ENCODE results near the gene TMC1. TPM values are rescaled to one million over a fixed set of nuclear protein-coding genes. Genes with fewer than 3 reads are reported as not detected.

The TMC1 gene
- total RNA-seq, 2 donors from 2014 or later = 0.09 TPM; not detected in 1

GRCh38 chr9:72812559-72813111 lies 291.2 kb downstream of the TMC1 start:
- Mint-ChIP-seq H3K27me3 (ENCODE audit: insufficient read depth) (no peaks in the 10 kb centered on the region), H3K4me1 (no peaks in the 10 kb centered on the region), H3K9me3 (no peaks in the 10 kb centered on the region), H3K4me3 (no peak overlapping the region), H3K36me3 (ENCODE audit: low read depth) (no peaks in the 10 kb centered on the region), H3K27ac (no peak overlapping the region)
- no peak overlapping the region for H3K4me3 ChIP-seq (ENCODE audit: low read length)
- H3K27ac ChIP-seq (ENCODE audit: low read depth, low read length) = no peak overlapping the region
- TF ChIP-seq CTCF (conservative IDR thresholded peaks at IDR 0.05) = no peak
- H3K4me1 ChIP-seq (ENCODE audit: control insufficient read depth, insufficient read depth, low read length) = no peaks in the 10 kb centered on the region
- no peaks in the 10 kb centered on the region for H3K27me3 ChIP-seq (ENCODE audit: control insufficient read depth, insufficient read depth, low read length, poor library complexity, severe bottlenecking)
- no peak for DNase-seq
- H3K9me3 ChIP-seq (ENCODE audit: control insufficient read depth, low read length) = no peaks in the 10 kb centered on the region
- H3K9ac ChIP-seq (ENCODE audit: extremely low read depth, low read length, poor library complexity, severe bottlenecking) = no peak overlapping the region
- H3K36me3 ChIP-seq (ENCODE audit: control insufficient read depth, insufficient read depth, low read length) = no peaks in the 10 kb centered on the region
- 76 to 90% methylated on average over 2 of the region's 2 CpGs for WGBS, 2 experiments (ENCODE audit: insufficient coverage in 1 of 2, insufficient read length in 1 of 2)

- H3K36me3 Mint-ChIP-seq (ENCODE audit: low read depth) = no peaks in the 10 kb centered on the region
- H3K27me3 Mint-ChIP-seq (ENCODE audit: insufficient read depth) = no peaks in the 10 kb centered on the region
- H3K27ac ChIP-seq (ENCODE audit: low read depth, low read length) = no peak overlapping the region
- H3K9me3 Mint-ChIP-seq = no peaks in the 10 kb centered on the region
- H3K9me3 ChIP-seq (ENCODE audit: control insufficient read depth, low read length) = no peaks in the 10 kb centered on the region
- H3K9ac ChIP-seq (ENCODE audit: extremely low read depth, low read length, poor library complexity, severe bottlenecking) = no peak overlapping the region
- no peaks in the 10 kb centered on the region for H3K4me1 Mint-ChIP-seq
- no peaks in the 10 kb centered on the region for H3K27me3 ChIP-seq (ENCODE audit: control insufficient read depth, insufficient read depth, low read length, poor library complexity, severe bottlenecking)
- no peak for TF ChIP-seq CTCF (conservative IDR thresholded peaks at IDR 0.05)
- H3K36me3 ChIP-seq (ENCODE audit: control insufficient read depth, insufficient read depth, low read length) = no peaks in the 10 kb centered on the region
- H3K27ac Mint-ChIP-seq = no peak overlapping the region
- H3K4me3 Mint-ChIP-seq = no peak overlapping the region
- no peak for DNase-seq
- H3K4me1 ChIP-seq (ENCODE audit: control insufficient read depth, insufficient read depth, low read length) = no peaks in the 10 kb centered on the region
- H3K4me3 ChIP-seq (ENCODE audit: low read length) = no peak overlapping the region
Observed at GRCh38 chr9:72813544-72813943, 292.1 kb downstream of the TMC1 start.

GRCh38 chr9:72814083-72814597 lies 292.7 kb downstream of the TMC1 start:
- Histone ChIP-seq H3K27ac (ENCODE audit: low read depth, low read length) (no peak overlapping the region), H3K27me3 (ENCODE audit: control insufficient read depth, insufficient read depth, low read length, poor library complexity, severe bottlenecking) (no peaks in the 10 kb centered on the region), H3K9me3 (ENCODE audit: control insufficient read depth, low read length) (no peaks in the 10 kb centered on the region), H3K4me1 (ENCODE audit: control insufficient read depth, insufficient read depth, low read length) (no peaks in the 10 kb centered on the region), H3K36me3 (ENCODE audit: control insufficient read depth, insufficient read depth, low read length) (no peaks in the 10 kb centered on the region), H3K9ac (ENCODE audit: extremely low read depth, low read length, poor library complexity, severe bottlenecking) (no peak overlapping the region), H3K4me3 (ENCODE audit: low read length) (no peak overlapping the region)
- no peak for TF ChIP-seq CTCF (conservative IDR thresholded peaks at IDR 0.05)
- no peaks in the 10 kb centered on the region for H3K27me3 Mint-ChIP-seq (ENCODE audit: insufficient read depth)
- no peaks in the 10 kb centered on the region for H3K9me3 Mint-ChIP-seq
- H3K27ac Mint-ChIP-seq = no peak overlapping the region
- WGBS, 2 experiments (ENCODE audit: insufficient coverage in 1 of 2, insufficient read length in 1 of 2) = 87 to 89% methylated on average over 6 to 7 of the region's 7 CpGs
- DNase-seq = no peak
- no peaks in the 10 kb centered on the region for H3K4me1 Mint-ChIP-seq
- H3K4me3 Mint-ChIP-seq = no peak overlapping the region
- no peaks in the 10 kb centered on the region for H3K36me3 Mint-ChIP-seq (ENCODE audit: low read depth)
